Mucosa of stomach (tissue), 1 donor: ENCODE results near the gene ETV5.

Experiments
- H3K27me3 ChIP-seq: one replicate; pipeline ENCODE4 v1.7.0; 2013; ENCODE audit warnings: mild to moderate bottlenecking, low read length; ENCODE audit not compliant: control insufficient read depth, insufficient read depth
- H3K36me3 ChIP-seq: one replicate; pipeline ENCODE4 v1.7.0; 2013; ENCODE audit warnings: low read length; ENCODE audit not compliant: control insufficient read depth, insufficient read depth
- H3K4me1 ChIP-seq: one replicate; pipeline ENCODE4 v1.7.0; 2013; ENCODE audit warnings: mild to moderate bottlenecking, low read length; ENCODE audit not compliant: control insufficient read depth, insufficient read depth
- H3K4me3 ChIP-seq: one replicate; pipeline ENCODE4 v1.7.0; 2013; ENCODE audit warnings: low read length
- H3K9ac ChIP-seq: one replicate; pipeline ENCODE4 v1.7.0; 2013; ENCODE audit warnings: mild to moderate bottlenecking, low read length, moderate library complexity
- H3K9me3 ChIP-seq: one replicate; pipeline ENCODE4 v1.7.0; 2013; ENCODE audit warnings: mild to moderate bottlenecking, low read length, moderate library complexity; ENCODE audit not compliant: control insufficient read depth
- donor health status: Pancreatic carcinoma.

ETV5 gene

DNA sequence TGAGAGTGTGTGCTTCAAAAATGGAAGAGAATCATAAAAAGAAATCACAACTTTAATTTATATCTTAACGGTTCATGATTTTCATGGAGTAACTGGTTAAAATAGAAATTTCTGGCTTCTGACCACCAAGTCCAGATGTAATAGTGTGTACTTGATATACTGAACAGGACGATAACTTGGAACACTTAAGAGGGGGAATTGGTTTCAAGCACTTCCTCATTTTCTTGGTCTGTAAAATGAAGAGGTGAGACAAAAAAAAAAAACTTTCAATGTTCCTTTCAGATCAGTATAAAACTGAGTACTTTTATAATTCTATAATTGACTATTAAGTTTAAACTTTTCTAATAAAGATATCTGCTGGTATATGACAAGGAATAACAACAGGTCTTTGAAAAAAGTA, 107.0 kb downstream of the ETV5 start:
- Histone ChIP-seq H3K4me1 (no peaks in the 10 kb centered on the region), H3K27me3 (no peaks in the 10 kb centered on the region), H3K4me3 (no peak overlapping the region), H3K9me3 (no peaks in the 10 kb centered on the region), H3K36me3 (no peaks in the 10 kb centered on the region), H3K9ac (no peak overlapping the region)

DNA sequence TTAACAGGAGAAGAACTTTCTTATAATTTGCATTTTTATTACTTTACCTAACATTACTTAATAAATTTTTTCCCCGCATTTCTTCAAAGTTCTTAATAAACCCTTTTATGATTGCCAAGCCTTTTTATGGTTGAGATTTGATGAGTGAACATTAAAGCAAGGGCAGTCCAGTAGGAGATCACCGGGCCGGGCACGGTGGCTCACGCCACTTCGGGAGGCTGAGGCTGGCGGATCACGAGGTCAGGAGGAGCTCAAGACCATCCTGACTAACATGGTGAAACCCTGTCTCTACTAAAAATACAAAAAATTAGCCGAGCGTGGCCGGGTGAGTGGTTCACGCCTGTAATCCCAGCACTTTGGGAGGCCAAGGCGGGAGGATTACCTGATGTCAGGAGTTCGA, 109.7 kb downstream of the ETV5 start:
- H3K9ac ChIP-seq, result no peak overlapping the region
- no peaks in the 10 kb centered on the region for H3K36me3 ChIP-seq
- no peaks in the 10 kb centered on the region for H3K27me3 ChIP-seq
- H3K4me1 ChIP-seq, result no peaks in the 10 kb centered on the region
- H3K4me3 ChIP-seq, result no peak overlapping the region
- H3K9me3 ChIP-seq, result no peaks in the 10 kb centered on the region

DNA sequence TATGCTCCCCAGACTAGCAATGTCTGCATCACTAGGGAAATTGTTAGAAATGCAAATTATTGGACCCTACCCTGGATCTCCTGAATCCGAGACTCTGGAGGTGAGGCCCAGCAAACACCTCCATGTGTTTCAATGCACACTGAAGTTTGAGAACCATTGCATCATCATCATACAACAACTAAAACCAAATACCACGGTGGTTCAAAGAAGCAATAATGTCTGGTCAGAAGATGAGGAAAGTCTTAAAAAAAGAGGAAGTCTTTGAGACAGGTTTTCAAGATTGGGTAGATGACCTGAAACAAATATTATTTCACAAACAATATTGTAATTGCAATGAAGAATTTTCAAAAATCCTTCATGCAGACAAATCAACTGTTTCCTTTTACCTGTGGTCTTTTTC, 110.8 kb downstream of the ETV5 start:
- Histone ChIP-seq H3K9me3 (no peaks in the 10 kb centered on the region), H3K4me1 (no peaks in the 10 kb centered on the region), H3K36me3 (no peaks in the 10 kb centered on the region), H3K4me3 (no peak overlapping the region), H3K9ac (no peak overlapping the region), H3K27me3 (no peaks in the 10 kb centered on the region)

DNA sequence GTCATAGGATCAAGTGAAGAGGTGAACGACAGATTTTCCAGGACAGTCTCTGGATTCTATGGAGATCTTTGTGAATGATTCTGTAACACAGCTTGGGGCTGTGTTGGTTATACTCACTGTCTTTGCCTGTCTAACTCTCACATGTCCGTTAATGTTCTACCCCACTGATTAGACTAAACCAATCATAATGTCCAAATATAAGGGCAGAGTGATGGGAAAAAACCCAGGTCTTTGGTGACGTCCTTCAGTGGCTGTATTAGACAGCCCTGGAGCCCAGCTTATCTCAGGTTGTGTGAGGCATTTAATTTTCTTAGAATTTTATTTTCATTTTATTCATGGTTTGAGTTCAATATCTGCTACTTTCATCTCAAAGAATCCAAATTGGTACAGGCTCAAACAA, 111.8 kb downstream of the ETV5 start:
- H3K9me3 ChIP-seq, result no peaks in the 10 kb centered on the region
- no peaks in the 10 kb centered on the region for H3K27me3 ChIP-seq
- no peaks in the 10 kb centered on the region for H3K36me3 ChIP-seq
- no peaks in the 10 kb centered on the region for H3K4me1 ChIP-seq
- H3K4me3 ChIP-seq, result no peak overlapping the region
- no peak overlapping the region for H3K9ac ChIP-seq
